Skin of body (tissue), 2 donors: Measurements from ENCODE around the gene ATP1A1. TPM values are rescaled to one million over a fixed set of nuclear protein-coding genes. Genes with fewer than 3 reads are reported as not detected.

Experiments used
- DNase-seq: peaks from one replicate; lab custom pipeline; 2025; lab: John Stamatoyannopoulos, UW
- total RNA-seq: library from RNA; depleted of rRNA; stranded (reverse); fragments of >200 nt; gene quantifications from one replicate; pipeline ENCODE4 v1.2.3, GENCODE V29; 2014

The ATP1A1 gene
- total RNA-seq, result 109 TPM

DNA sequence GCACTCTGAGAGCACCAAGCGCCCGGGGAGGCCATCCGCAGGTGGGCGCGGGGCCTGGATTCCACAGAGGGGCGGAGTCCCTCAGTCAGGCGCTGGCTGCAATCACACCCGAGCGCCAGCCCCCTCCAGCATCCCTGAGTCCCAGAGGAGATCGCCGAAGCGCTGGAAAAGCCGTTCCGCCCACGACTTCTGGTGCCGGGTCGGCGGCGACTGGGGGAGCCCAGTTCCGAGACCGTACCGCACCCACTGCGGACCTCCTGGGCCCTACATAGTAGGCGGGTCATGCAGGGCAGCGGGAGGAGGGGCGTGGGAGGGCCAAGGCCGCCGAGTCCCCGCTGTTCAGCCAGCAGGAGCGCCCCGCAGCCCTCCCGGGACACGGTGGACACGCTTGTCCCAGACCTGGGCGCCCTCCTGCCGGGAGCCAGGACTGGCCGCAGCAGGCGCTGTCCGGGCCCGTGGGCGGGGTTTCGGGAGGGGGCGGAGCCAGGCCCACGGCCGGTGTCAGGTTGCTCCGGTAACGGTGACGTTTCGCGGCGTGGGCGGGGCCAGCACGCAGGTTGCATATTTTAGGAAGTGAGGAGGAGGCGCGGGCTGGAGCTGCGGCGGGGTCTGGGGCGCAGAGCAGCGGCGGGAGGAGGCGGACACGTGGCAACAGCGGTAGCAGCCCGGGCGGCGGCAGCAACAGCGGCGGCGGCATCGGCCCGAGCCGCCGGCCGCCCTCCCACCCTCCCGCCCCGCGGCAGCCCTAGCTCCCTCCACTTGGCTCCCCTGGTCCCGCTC, at the start of gene ATP1A1:
Gene ATP1A1 (plus strand): TSS at position 594 of the 780 bp plus-strand sequence. CDS start 268 bp downstream, outside the sequence.
- peak; percentile 85 for DNase-seq

DNA sequence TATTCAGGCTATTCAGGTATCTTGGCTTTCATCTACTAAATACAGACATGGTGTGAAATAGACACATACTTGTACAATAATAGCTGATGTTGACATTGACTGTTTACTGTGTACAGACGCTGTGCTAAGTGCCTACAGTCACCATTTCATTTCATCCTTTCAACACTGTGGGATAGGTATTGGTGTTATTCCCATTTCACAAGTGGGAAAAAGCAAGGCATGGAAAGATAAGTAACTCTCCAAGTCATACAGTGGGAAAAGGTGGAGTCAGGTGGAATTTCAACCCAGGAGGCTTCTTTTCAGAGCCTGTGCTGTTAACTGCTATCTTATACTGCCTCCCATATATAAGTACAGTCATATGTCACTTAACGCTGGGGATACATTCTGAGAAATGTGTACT, 49.6 kb upstream of the ATP1A1 start:
- DNase-seq, result no peak

GRCh38 chr1:116324411-116324810, 48.6 kb upstream of the ATP1A1 start:
- no peak for DNase-seq

DNA sequence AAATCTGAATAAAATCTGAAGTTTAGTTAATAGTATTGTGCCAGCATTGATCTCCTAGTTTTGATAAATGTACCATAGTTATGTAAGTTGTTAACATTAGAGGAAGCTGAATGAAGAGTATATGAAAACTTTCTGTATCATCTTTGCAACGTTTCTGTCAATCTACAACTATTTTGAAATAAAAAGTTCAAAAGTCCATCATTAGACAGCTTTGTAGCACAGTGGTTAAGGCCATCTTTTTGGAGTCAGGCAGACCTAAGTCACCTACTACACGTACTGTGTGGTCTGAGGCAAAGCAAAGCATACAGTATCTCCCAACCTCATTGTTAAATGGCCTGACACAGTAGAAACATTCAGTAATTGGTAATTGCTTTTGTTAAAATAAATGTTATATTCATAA, 47.9 kb upstream of the ATP1A1 start:
- DNase-seq, result no peak

DNA sequence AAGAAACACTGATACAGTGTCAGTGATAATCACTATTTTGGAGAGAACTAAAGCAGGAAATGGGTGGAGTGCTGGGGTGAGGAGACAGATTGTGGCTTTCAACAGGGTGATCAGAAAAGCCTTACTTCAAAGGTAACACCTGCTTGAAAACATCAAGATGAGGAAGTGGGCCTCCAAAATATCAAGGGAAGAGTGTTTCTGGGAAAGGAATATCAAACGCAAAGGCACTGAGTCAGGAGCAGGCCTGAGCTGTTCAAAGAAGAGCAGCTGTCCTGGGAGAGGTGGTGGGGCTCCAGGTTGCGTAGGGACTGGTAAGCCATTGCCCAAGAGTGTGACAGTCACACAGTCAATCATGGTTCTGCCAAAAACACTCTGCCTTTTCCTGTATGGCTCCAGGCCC, 47.1 kb upstream of the ATP1A1 start:
- DNase-seq, result no peak

DNA sequence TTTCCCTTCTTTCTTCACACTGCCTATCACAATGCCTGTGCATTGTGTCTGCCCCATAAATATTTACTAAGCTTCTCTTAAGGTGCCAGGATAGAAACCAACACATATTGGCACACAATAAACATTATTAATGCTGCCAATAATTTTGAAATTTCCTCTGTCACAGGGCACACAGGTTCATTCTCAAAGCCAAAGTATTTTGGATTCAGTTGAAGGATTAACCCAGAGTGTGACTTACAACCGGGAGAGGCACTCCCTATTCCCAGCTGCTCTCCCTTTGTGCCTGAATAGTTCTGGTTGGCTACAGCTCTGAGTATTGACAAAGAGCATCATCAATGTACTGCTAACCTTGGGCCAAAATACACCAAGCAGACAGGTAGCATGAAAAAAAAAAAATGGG, 46.6 kb upstream of the ATP1A1 start:
- DNase-seq, result no peak

DNA sequence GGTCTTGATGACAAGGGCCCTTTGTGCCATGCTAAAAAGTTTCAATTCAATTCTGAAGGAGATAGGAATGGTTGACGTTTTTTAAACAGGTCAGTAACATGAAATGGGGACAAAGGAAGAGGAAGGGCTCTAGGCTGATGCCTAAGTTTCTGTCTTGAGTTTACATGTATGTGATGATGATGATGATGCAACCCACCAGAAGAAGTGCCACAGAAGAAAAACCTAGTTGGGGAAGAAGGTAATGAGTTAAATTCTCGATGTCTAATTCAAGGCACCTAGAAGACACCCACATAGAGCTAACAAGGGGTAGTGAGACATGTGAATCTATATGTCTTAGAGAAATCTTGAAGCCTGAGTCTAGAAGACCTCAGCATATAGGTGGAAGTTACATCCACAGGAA, 44.4 kb upstream of the ATP1A1 start:
- no peak for DNase-seq

GRCh38 chr1:116329524-116330341, 43.3 kb upstream of the ATP1A1 start:
- no peak for DNase-seq

- DNase-seq, result no peak
Measured at GRCh38 chr1:116330342-116330652, 42.7 kb upstream of the ATP1A1 start.

DNA sequence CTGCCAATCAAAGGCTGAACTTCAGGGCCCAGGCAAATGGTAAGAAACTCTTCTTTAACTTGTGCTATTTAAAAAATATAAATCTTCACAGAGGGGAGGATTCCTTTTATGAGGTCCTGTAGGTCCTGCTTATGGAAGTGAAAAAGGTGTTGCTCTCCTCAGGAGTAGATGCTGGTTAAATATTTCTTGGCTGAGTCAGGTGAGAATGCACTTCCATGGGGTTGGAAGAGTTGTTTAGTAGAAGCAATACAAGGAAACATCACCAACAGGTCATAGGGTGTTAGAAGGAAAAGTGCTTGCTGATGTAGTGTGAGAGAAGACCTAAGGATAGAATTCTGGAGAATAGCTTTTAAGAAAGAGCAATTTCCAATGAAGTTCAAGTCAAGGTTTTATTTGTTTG, 42.2 kb upstream of the ATP1A1 start:
- no peak for DNase-seq

GRCh38 chr1:116331523-116331922, 41.5 kb upstream of the ATP1A1 start:
- no peak for DNase-seq

DNA sequence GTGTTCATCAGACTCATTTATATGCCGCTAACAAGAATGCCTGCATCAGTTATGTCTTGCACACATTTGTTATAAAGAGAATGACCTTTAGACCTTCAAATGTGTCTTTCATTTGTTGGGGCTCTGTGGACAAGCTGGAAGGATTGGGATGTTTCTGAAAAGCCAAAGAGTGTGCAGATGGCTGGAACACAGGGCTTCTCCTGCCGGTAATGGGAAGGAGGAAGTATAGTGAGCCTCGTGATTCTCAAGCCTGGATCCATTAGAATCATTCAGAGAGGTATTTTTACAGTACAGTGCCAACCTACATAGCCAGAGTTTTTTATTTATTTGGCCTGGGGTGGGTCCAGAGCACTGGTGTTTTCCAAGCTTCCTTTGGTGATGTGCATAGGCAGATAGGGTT, 40.6 kb upstream of the ATP1A1 start:
- no peak for DNase-seq

- no peak for DNase-seq
Measured at GRCh38 chr1:116333171-116334014, 39.7 kb upstream of the ATP1A1 start.

DNA sequence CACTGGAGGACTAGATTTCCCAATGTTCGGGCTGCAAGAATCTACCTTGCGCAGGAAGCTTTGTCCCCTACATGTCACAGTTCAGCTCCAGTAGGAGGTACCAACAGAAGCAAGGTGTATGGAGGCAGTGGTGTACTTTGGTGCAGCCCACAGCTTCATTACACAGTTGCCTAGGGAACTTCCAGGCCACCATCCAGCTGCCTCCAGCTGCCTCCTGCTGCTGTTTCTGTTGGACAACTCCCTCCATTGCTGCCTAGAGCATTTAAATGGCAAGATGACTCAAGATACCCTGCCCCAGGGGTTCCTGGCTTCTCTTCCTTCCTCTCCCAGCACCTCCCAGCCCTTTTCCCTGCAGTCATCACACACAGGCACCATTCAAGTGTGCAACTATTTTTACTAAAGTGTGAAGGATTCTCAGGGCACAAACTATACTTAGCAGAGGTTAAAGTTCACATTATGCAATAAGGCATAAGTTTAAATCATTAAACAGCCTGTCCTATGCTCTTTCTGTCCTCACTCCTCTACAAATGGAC, 39.0 kb upstream of the ATP1A1 start:
- no peak for DNase-seq

GRCh38 chr1:116334868-116335635, 38.0 kb upstream of the ATP1A1 start:
- DNase-seq, result no peak

DNA sequence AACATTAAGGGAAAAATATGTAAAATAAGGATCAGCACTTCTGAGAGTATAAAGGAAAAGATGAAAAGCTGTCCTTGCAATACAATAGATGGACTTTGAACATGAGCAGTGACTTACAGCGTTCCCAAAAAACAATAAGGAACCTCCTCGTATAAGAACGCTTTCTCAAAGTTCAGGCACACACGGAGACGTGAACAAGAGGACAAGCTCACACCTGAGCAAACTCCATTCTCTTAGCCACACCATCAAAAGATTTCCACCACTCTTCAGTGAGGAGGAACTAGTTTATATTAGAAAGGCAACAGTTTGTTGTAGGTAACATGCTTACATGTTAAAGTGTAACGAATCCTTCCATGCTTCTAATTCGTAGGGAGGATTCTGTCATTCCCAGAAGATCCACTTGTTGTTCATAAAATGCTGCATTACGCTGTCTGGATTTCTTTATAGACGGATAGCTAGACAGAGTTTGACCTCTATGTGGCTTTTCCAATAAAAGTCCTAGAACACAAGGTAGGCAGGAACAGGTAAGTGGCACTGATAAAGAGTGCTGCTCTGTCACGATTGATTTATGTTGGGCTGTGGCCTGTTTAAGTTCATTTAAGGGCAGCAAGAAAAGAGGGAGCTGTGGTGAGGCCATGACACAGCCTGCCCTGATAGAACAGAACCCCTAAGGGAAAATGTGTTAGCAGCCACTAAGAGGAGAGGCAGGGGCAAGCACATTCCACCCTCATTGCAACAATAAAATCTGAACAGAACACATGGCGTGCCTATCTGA, 37.0 kb upstream of the ATP1A1 start:
- no peak for DNase-seq

- no peak for DNase-seq
Measured at GRCh38 chr1:116337398-116337797, 35.6 kb upstream of the ATP1A1 start.

DNA sequence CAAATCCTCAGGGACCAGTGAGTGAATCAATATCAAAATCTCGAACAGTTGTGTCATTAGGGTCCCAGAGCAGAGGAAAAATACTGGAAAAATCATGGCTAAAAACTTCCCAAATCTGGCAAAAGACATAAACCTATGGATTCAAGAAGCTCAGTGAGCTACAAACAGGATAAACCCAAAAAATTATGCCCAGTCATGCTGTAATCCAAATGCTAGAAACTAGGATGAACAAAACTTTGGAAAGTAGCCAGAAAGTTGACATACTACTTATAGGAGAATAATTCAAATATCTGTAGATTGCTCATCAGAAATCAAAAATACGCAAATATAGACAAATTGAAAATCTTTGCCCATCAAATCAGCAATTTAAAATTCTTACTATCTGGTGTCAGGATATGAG, 34.6 kb upstream of the ATP1A1 start:
- no peak for DNase-seq

- no peak for DNase-seq
Measured at GRCh38 chr1:116340506-116341231, 32.4 kb upstream of the ATP1A1 start.

GRCh38 chr1:116343019-116343418, 30.0 kb upstream of the ATP1A1 start:
- no peak for DNase-seq
